ENCODE data around the gene ARIH2.

GRCh38 chr3:48989796-48990635, 71.4 kb downstream of the ARIH2 start, which contains the start of gene P4HTM:
- peak in 3 of 7 experiments; percentile 23 to 37 (median 23) for TF ChIP-seq CTCF (IDR thresholded peaks at IDR 0.05)
- TF ChIP-seq POLR2A (IDR thresholded peaks at IDR 0.05): peak in 2 of 3 donors; percentile 66 to 73
